Measurements from ENCODE around the gene ZNF638. TPM values are rescaled to one million over a fixed set of nuclear protein-coding genes. Genes with fewer than 3 reads are reported as not detected.
"Not testable (repeated sequence)": the region's sequence is repeated elsewhere in the genome, so short reads cannot be mapped to it uniquely, and the experiment has no call there.

ZNF638 gene
- total RNA-seq, 1 donor from 2014 or later = 91.7 TPM

DNA sequence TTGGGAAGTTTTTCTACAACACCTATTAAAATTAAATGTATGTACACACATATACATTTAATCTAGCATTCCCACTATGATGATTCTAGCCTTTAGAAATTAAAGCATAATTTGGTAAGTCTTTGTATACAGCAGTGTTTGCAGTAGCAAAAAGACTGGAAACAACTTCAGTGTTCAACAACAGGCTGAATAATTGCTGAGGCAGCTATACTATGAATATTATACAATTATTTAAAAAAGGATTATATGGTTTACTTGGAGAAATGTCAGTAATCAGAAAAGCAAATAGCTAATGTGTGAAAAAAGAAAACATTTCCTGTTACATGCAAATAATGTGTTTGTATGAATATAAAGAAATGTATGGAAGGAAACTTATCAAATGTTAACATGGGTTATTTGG lies 1.4 kb upstream of the ZNF638 start:
- Histone ChIP-seq H3K9me3 (ENCODE audit: insufficient read depth, low read depth, low read length) (no peaks in the 10 kb centered on the region), H3K9ac (ENCODE audit: low read length) (no peak overlapping the region), H3K4me2 (ENCODE audit: low read length) (no peak overlapping the region), H3K27me3 (ENCODE audit: insufficient read depth, low read length) (no peaks in the 10 kb centered on the region), H2AFZ (ENCODE audit: low read depth, low read length) (no peak overlapping the region), H3K4me3 (ENCODE audit: insufficient read depth, low read depth, low read length) (no peak overlapping the region), H3K36me3 (ENCODE audit: insufficient read depth, low read length) (no peaks in the 10 kb centered on the region), H3K27ac (ENCODE audit: low read depth, low read length) (no peak overlapping the region), H3K4me1 (ENCODE audit: insufficient read depth, low read length) (no peaks in the 10 kb centered on the region), H3K79me2 (ENCODE audit: insufficient read depth, low read length) (peaks cover 36% of the 10 kb centered on the region), H4K20me1 (ENCODE audit: insufficient read depth, low read length) (peaks cover 30% of the 10 kb centered on the region)
- TF ChIP-seq, protein P1, sequence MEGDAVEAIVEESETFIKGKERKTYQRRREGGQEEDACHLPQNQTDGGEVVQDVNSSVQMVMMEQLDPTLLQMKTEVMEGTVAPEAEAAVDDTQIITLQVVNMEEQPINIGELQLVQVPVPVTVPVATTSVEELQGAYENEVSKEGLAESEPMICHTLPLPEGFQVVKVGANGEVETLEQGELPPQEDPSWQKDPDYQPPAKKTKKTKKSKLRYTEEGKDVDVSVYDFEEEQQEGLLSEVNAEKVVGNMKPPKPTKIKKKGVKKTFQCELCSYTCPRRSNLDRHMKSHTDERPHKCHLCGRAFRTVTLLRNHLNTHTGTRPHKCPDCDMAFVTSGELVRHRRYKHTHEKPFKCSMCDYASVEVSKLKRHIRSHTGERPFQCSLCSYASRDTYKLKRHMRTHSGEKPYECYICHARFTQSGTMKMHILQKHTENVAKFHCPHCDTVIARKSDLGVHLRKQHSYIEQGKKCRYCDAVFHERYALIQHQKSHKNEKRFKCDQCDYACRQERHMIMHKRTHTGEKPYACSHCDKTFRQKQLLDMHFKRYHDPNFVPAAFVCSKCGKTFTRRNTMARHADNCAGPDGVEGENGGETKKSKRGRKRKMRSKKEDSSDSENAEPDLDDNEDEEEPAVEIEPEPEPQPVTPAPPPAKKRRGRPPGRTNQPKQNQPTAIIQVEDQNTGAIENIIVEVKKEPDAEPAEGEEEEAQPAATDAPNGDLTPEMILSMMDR (IDR thresholded peaks at IDR 0.05; ENCODE audit: insufficient read depth, low read depth, low read length) = no peak
- TF ChIP-seq EZH2 (IDR thresholded peaks at IDR 0.05; ENCODE audit: insufficient read depth, low read length) = no peak
- no peaks in the 10 kb centered on the region for H3K9me3 Mint-ChIP-seq (ENCODE audit: unreplicated experiment)
- H3K36me3 Mint-ChIP-seq (ENCODE audit: low read depth, unreplicated experiment) = no peaks in the 10 kb centered on the region
- no peak for FAIRE-seq
- no peak overlapping the region for H3K4me3 Mint-ChIP-seq (ENCODE audit: unreplicated experiment)
- no peak for DNase-seq (ENCODE audit: low read depth)
- no peaks in the 10 kb centered on the region for H3K27me3 Mint-ChIP-seq (ENCODE audit: low read depth, unreplicated experiment)
- H3K27ac Mint-ChIP-seq (ENCODE audit: unreplicated experiment) = no peak overlapping the region
- peaks cover 10% of the 10 kb centered on the region for H3K4me1 Mint-ChIP-seq (ENCODE audit: low read depth, unreplicated experiment)

DNA sequence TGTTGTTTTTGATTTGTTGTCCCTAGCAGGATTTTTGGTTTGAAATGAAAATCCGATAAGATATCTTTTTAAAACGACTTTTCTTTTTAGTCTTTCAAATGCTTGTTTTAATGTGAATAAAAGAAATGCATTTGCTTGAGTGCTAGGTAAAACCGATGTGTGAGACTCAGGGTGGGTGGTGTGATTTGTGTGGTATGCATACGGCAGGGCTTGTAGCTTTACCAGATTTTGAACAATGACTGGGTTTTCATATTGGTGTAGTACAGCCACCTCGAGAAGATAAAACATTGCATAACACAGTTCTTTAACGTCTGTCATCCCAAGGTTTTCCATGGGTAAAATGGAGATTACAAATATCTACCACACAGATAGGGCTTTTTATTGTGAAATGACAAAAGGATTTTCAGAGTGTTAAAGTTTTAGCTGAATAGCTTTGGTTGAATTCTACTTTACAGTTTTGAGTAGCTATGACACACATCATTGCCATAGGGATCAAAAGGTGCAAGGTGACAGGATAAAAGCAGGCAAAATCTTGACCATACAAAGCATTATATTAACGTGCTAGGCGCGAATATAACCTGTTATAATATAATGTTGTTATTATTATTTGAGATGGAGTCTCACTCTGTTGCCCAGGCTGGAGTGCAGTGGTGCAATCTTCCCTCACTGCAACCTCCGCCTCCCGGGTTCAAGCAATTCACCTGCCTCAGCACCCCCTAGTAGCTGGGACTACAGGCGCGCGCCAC lies 824 bp upstream of the ZNF638 start:
- peak overlapping the region; percentile 95 for H3K4me2 ChIP-seq (ENCODE audit: low read length)

DNA sequence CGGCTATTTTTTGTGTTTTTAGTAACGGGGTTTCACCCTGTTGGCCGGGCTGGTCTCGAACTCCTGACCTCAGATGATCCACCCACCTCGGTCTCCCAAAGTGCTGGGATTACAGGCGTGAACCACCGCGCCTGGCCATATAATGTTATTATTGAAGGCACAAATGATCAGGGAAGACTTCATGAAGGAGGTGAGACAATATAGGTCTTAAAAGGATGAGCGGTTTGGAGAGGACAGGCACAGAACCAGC lies 326 bp upstream of the ZNF638 start:
- Histone ChIP-seq H3K4me2 (ENCODE audit: low read length) (peak overlapping the region; percentile 95), H3K79me2 (ENCODE audit: insufficient read depth, low read length) (peaks cover 47% of the 10 kb centered on the region), H3K4me3 (ENCODE audit: insufficient read depth, low read depth, low read length) (peak overlapping the region; percentile 89), H3K9ac (ENCODE audit: low read length) (peak overlapping the region; percentile 98), H2AFZ (ENCODE audit: low read depth, low read length) (peak overlapping the region; percentile 81), H4K20me1 (ENCODE audit: insufficient read depth, low read length) (peaks cover 39% of the 10 kb centered on the region)
- peak overlapping the region; percentile 84 for H3K4me3 Mint-ChIP-seq (ENCODE audit: unreplicated experiment)
- not testable (repeated sequence) for H3K27me3 ChIP-seq (ENCODE audit: insufficient read depth, low read length); H3K36me3 Mint-ChIP-seq (ENCODE audit: low read depth, unreplicated experiment); H3K9me3 ChIP-seq (ENCODE audit: insufficient read depth, low read depth, low read length); H3K27ac ChIP-seq (ENCODE audit: low read depth, low read length); H3K27me3 Mint-ChIP-seq (ENCODE audit: low read depth, unreplicated experiment); DNase-seq (ENCODE audit: low read depth); H3K36me3 ChIP-seq (ENCODE audit: insufficient read depth, low read length); H3K4me1 ChIP-seq (ENCODE audit: insufficient read depth, low read length); H3K9me3 Mint-ChIP-seq (ENCODE audit: unreplicated experiment); H3K4me1 Mint-ChIP-seq (ENCODE audit: low read depth, unreplicated experiment); FAIRE-seq
- peak overlapping the region; percentile 67 for H3K27ac Mint-ChIP-seq (ENCODE audit: unreplicated experiment)

More for the DNA sequence above, 824 bp upstream of the ZNF638 start:
- H3K9ac ChIP-seq (ENCODE audit: low read length) = peak overlapping the region; percentile 98
- Mint-ChIP-seq H3K4me1 (ENCODE audit: low read depth, unreplicated experiment) (peaks cover 10% of the 10 kb centered on the region), H3K4me3 (ENCODE audit: unreplicated experiment) (peak overlapping the region; percentile 15), H3K27ac (ENCODE audit: unreplicated experiment) (no peak overlapping the region), H3K27me3 (ENCODE audit: low read depth, unreplicated experiment) (no peaks in the 10 kb centered on the region), H3K9me3 (ENCODE audit: unreplicated experiment) (no peaks in the 10 kb centered on the region), H3K36me3 (ENCODE audit: low read depth, unreplicated experiment) (no peaks in the 10 kb centered on the region)
- TF ChIP-seq, protein P1 (IDR thresholded peaks at IDR 0.05; ENCODE audit: insufficient read depth, low read depth, low read length) = no peak
- TF ChIP-seq EZH2 (IDR thresholded peaks at IDR 0.05; ENCODE audit: insufficient read depth, low read length) = no peak
- FAIRE-seq = no peak
- no peak overlapping the region for H3K27ac ChIP-seq (ENCODE audit: low read depth, low read length)
- no peaks in the 10 kb centered on the region for H3K4me1 ChIP-seq (ENCODE audit: insufficient read depth, low read length)
- peaks cover 34% of the 10 kb centered on the region for H4K20me1 ChIP-seq (ENCODE audit: insufficient read depth, low read length)
- no peaks in the 10 kb centered on the region for H3K36me3 ChIP-seq (ENCODE audit: insufficient read depth, low read length)
- no peak overlapping the region for H2AFZ ChIP-seq (ENCODE audit: low read depth, low read length)
- peak overlapping the region; percentile 89 for H3K4me3 ChIP-seq (ENCODE audit: insufficient read depth, low read depth, low read length)
- peaks cover 42% of the 10 kb centered on the region for H3K79me2 ChIP-seq (ENCODE audit: insufficient read depth, low read length)
- no peak for DNase-seq (ENCODE audit: low read depth)
- no peaks in the 10 kb centered on the region for H3K9me3 ChIP-seq (ENCODE audit: insufficient read depth, low read depth, low read length)
- no peaks in the 10 kb centered on the region for H3K27me3 ChIP-seq (ENCODE audit: insufficient read depth, low read length)
